ENCODE results near the gene XKR7. TPM values are rescaled to one million over a fixed set of nuclear protein-coding genes. Genes with fewer than 3 reads are reported as not detected.

The XKR7 gene
- total and polyA plus RNA-seq, 5 donors from 2014 or later = 0.07 TPM; not detected in 4

- DNase-seq (no peak), ATAC-seq (ENCODE audit: low read depth in 2 of 2) (no peak)
- Histone ChIP-seq H3K4me1 (ENCODE audit: control insufficient read depth, insufficient read depth, low read length, poor library complexity, severe bottlenecking) (no peaks in the 10 kb centered on the region), H3K9me3 (ENCODE audit: control insufficient read depth in 2 of 2, low read length in 2 of 2) (no peaks in the 10 kb centered on the region), H3K27me3 (ENCODE audit: control insufficient read depth, insufficient read depth, low read length) (no peaks in the 10 kb centered on the region), H3K27ac (ENCODE audit: insufficient read depth, low read length, poor library complexity, severe bottlenecking) (no peak overlapping the region), H3K36me3 (ENCODE audit: control insufficient read depth, insufficient read depth, low read length) (no peaks in the 10 kb centered on the region), H3K4me3 (ENCODE audit: low read depth, low read length) (no peak overlapping the region)
- Mint-ChIP-seq H3K36me3 (no peaks in the 10 kb centered on the region), H3K9me3 (peaks cover 0 to 1% (median 0%) of the 10 kb centered on the region in 7 donors), H3K4me1 (peaks cover 0 to 4% (median 0%) of the 10 kb centered on the region in 4 donors), H3K4me3 (no peak overlapping the region), H3K27me3 (peaks cover 16% of the 10 kb centered on the region), H3K27ac (no peak overlapping the region)
These were observed 20.6 kb downstream of the XKR7 start for GRCh38 chr20:31988430-31989015.

GRCh38 chr20:31989030-31989645 is 21.2 kb downstream of the XKR7 start:
- Mint-ChIP-seq H3K4me3 (no peak overlapping the region), H3K4me1 (peaks cover 0 to 4% (median 0%) of the 10 kb centered on the region in 4 donors)

DNA sequence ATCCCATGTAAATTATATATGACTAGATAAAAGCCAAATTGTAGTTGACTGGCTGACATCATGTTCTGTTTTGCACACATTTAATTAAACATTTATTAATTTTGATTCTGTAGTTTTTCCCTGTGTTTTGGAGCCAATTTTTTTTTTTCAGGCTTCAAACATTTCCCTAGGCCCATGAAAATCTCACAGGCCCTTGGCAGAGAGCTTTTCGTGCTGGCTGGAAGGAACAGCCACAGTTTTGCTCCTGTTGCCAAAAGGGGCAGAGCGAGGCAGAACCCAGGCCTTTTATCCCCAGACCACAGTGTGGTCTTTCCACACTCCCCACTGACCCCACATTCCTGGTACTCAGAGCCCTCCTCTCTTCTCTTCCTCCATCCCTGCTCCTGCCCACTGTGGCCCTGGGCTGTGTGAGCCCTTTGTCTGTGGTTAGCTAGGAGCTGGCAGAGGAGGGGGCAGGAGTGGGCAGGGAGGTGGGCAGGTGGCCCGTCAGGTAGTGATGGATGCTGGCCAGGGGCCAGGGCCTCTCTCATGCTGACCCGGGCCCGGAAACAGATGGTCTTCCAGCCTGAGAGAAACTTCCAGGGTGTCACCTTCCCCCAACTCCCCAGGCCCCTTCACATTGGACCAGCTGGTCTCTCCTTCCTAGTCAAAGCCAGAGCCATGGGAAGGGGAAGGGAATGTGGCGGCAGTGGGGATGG is 22.8 kb downstream of the XKR7 start:
- Mint-ChIP-seq H3K9me3 (peaks cover 0 to 1% (median 0%) of the 10 kb centered on the region in 7 donors), H3K27me3 (peaks cover 30% of the 10 kb centered on the region), H3K4me3 (no peak overlapping the region), H3K36me3 (no peaks in the 10 kb centered on the region), H3K4me1 (peaks cover 0 to 4% (median 0%) of the 10 kb centered on the region in 4 donors), H3K27ac (no peak overlapping the region)
- DNase-seq = no peak
- no peaks in the 10 kb centered on the region for H3K9me3 ChIP-seq (ENCODE audit: control insufficient read depth in 2 of 2, low read length in 2 of 2)
- H3K4me1 ChIP-seq (ENCODE audit: control insufficient read depth, insufficient read depth, low read length, poor library complexity, severe bottlenecking) = no peaks in the 10 kb centered on the region
- H3K36me3 ChIP-seq (ENCODE audit: control insufficient read depth, insufficient read depth, low read length) = no peaks in the 10 kb centered on the region
- H3K4me3 ChIP-seq (ENCODE audit: low read depth, low read length) = no peak overlapping the region
- no peak for ATAC-seq (ENCODE audit: low read depth in 2 of 2)
- peaks cover 6% of the 10 kb centered on the region for H3K27me3 ChIP-seq (ENCODE audit: control insufficient read depth, insufficient read depth, low read length)
- no peak overlapping the region for H3K27ac ChIP-seq (ENCODE audit: insufficient read depth, low read length, poor library complexity, severe bottlenecking)

More at GRCh38 chr20:31989030-31989645, 21.2 kb downstream of the XKR7 start:
- Mint-ChIP-seq H3K27me3 (peaks cover 22% of the 10 kb centered on the region), H3K9me3 (peaks cover 0 to 1% (median 0%) of the 10 kb centered on the region in 7 donors), H3K36me3 (no peaks in the 10 kb centered on the region), H3K27ac (no peak overlapping the region)
- ATAC-seq (ENCODE audit: low read depth in 2 of 2) (no peak), DNase-seq (no peak)
- Histone ChIP-seq H3K36me3 (ENCODE audit: control insufficient read depth, insufficient read depth, low read length) (no peaks in the 10 kb centered on the region), H3K9me3 (ENCODE audit: control insufficient read depth in 2 of 2, low read length in 2 of 2) (no peaks in the 10 kb centered on the region), H3K27me3 (ENCODE audit: control insufficient read depth, insufficient read depth, low read length) (peaks cover 3% of the 10 kb centered on the region), H3K27ac (ENCODE audit: insufficient read depth, low read length, poor library complexity, severe bottlenecking) (no peak overlapping the region), H3K4me3 (ENCODE audit: low read depth, low read length) (no peak overlapping the region), H3K4me1 (ENCODE audit: control insufficient read depth, insufficient read depth, low read length, poor library complexity, severe bottlenecking) (no peaks in the 10 kb centered on the region)

DNA sequence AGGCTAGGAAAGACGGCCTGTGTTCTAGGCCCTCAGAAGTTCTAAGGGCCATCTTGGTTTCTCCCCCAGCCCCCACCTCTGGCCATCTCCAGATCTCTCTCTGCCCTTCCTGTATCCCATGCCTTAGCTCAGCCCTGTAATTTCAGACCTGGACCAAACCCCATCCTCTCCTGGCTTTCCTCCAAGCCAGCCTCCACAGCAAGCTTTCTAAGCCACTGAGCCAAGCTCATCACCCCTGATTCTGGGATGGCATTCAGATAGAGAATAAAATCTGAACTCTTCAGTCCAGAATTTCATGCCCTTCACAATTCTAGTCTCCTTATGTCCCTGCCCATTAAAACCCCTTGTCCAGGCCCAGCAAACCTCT is 23.4 kb downstream of the XKR7 start:
- Histone ChIP-seq H3K36me3 (ENCODE audit: control insufficient read depth, insufficient read depth, low read length) (no peaks in the 10 kb centered on the region), H3K9me3 (ENCODE audit: control insufficient read depth in 2 of 2, low read length in 2 of 2) (no peaks in the 10 kb centered on the region), H3K27me3 (ENCODE audit: control insufficient read depth, insufficient read depth, low read length) (peaks cover 6% of the 10 kb centered on the region), H3K4me1 (ENCODE audit: control insufficient read depth, insufficient read depth, low read length, poor library complexity, severe bottlenecking) (no peaks in the 10 kb centered on the region), H3K27ac (ENCODE audit: insufficient read depth, low read length, poor library complexity, severe bottlenecking) (no peak overlapping the region), H3K4me3 (ENCODE audit: low read depth, low read length) (no peak overlapping the region)
- Mint-ChIP-seq H3K4me3 (no peak overlapping the region), H3K36me3 (no peaks in the 10 kb centered on the region), H3K4me1 (peaks cover 0 to 4% (median 0%) of the 10 kb centered on the region in 4 donors), H3K27me3 (peaks cover 32% of the 10 kb centered on the region), H3K27ac (no peak overlapping the region), H3K9me3 (peaks cover 0 to 1% (median 0%) of the 10 kb centered on the region in 7 donors)
- ATAC-seq (ENCODE audit: low read depth in 2 of 2) (no peak), DNase-seq (no peak)

GRCh38 chr20:31992086-31992485 is 24.1 kb downstream of the XKR7 start:
- no peak overlapping the region for H3K27ac ChIP-seq (ENCODE audit: insufficient read depth, low read length, poor library complexity, severe bottlenecking)
- no peak overlapping the region for H3K27ac Mint-ChIP-seq
- peaks cover 32% of the 10 kb centered on the region for H3K27me3 Mint-ChIP-seq
- no peak for DNase-seq
- H3K36me3 ChIP-seq (ENCODE audit: control insufficient read depth, insufficient read depth, low read length) = no peaks in the 10 kb centered on the region
- no peaks in the 10 kb centered on the region for H3K4me1 ChIP-seq (ENCODE audit: control insufficient read depth, insufficient read depth, low read length, poor library complexity, severe bottlenecking)
- H3K9me3 ChIP-seq (ENCODE audit: control insufficient read depth in 2 of 2, low read length in 2 of 2) = no peaks in the 10 kb centered on the region
- no peak overlapping the region for H3K4me3 ChIP-seq (ENCODE audit: low read depth, low read length)
- peaks cover 0 to 1% (median 0%) of the 10 kb centered on the region in 7 donors for H3K9me3 Mint-ChIP-seq
- peaks cover 3% of the 10 kb centered on the region for H3K36me3 Mint-ChIP-seq
- peaks cover 6% of the 10 kb centered on the region for H3K27me3 ChIP-seq (ENCODE audit: control insufficient read depth, insufficient read depth, low read length)
- no peak for ATAC-seq (ENCODE audit: low read depth in 2 of 2)
- no peak overlapping the region for H3K4me3 Mint-ChIP-seq
- peaks cover 0 to 4% (median 2%) of the 10 kb centered on the region in 4 donors for H3K4me1 Mint-ChIP-seq

- DNase-seq (no peak), ATAC-seq (ENCODE audit: low read depth in 2 of 2) (no peak)
- Mint-ChIP-seq H3K4me3 (no peak overlapping the region), H3K9me3 (no peaks in the 10 kb centered on the region), H3K36me3 (peaks cover 3% of the 10 kb centered on the region), H3K27me3 (peaks cover 26% of the 10 kb centered on the region), H3K27ac (no peak overlapping the region), H3K4me1 (peaks cover 0 to 4% (median 0%) of the 10 kb centered on the region in 4 donors)
- peaks cover 6% of the 10 kb centered on the region for H3K27me3 ChIP-seq (ENCODE audit: control insufficient read depth, insufficient read depth, low read length)
- no peaks in the 10 kb centered on the region for H3K4me1 ChIP-seq (ENCODE audit: control insufficient read depth, insufficient read depth, low read length, poor library complexity, severe bottlenecking)
- H3K4me3 ChIP-seq (ENCODE audit: low read depth, low read length) = no peak overlapping the region
- no peak overlapping the region for H3K27ac ChIP-seq (ENCODE audit: insufficient read depth, low read length, poor library complexity, severe bottlenecking)
- H3K36me3 ChIP-seq (ENCODE audit: control insufficient read depth, insufficient read depth, low read length) = no peaks in the 10 kb centered on the region
- no peaks in the 10 kb centered on the region for H3K9me3 ChIP-seq (ENCODE audit: control insufficient read depth in 2 of 2, low read length in 2 of 2)
These were observed 29.0 kb downstream of the XKR7 start for GRCh38 chr20:31996996-31997395.

DNA sequence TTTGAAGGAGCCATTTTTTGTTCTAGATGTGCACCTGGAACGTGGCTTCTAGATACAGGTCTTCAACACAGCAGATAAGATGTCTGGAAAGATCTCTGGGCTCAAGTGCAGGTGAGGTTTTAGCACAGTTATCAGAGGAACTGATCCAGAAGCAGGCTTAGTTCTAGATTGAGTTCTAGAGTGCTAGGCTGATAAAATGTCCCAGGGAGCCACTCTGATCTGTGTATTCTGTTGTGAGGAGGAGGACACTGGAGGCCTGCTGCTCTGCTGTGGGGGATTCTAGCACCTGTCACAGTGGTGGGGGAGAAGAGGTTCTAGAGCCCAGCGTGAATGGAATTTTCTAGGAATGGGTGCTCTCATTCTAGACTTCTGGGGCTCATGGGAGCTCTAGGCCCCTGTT is 30.3 kb downstream of the XKR7 start:
- no peak for ATAC-seq (ENCODE audit: low read depth in 2 of 2)

More for the DNA sequence above, 30.3 kb downstream of the XKR7 start:
- H3K27ac Mint-ChIP-seq = no peak overlapping the region
- no peak for DNase-seq
- peaks cover 3% of the 10 kb centered on the region for H3K36me3 Mint-ChIP-seq
- Histone ChIP-seq H3K27ac (ENCODE audit: insufficient read depth, low read length, poor library complexity, severe bottlenecking) (no peak overlapping the region), H3K4me1 (ENCODE audit: control insufficient read depth, insufficient read depth, low read length, poor library complexity, severe bottlenecking) (no peaks in the 10 kb centered on the region), H3K27me3 (ENCODE audit: control insufficient read depth, insufficient read depth, low read length) (peaks cover 6% of the 10 kb centered on the region), H3K4me3 (ENCODE audit: low read depth, low read length) (no peak overlapping the region), H3K9me3 (ENCODE audit: control insufficient read depth in 2 of 2, low read length in 2 of 2) (no peaks in the 10 kb centered on the region), H3K36me3 (ENCODE audit: control insufficient read depth, insufficient read depth, low read length) (no peaks in the 10 kb centered on the region)
- H3K27me3 Mint-ChIP-seq = peaks cover 19% of the 10 kb centered on the region
- no peaks in the 10 kb centered on the region for H3K9me3 Mint-ChIP-seq
- H3K4me3 Mint-ChIP-seq = no peak overlapping the region
- H3K4me1 Mint-ChIP-seq = peaks cover 0 to 4% (median 0%) of the 10 kb centered on the region in 4 donors
